Measurements from ENCODE around the gene CHKB.

- TF ChIP-seq YY1 (IDR thresholded peaks at IDR 0.05; ENCODE audit: insufficient read depth, insufficient read length) (no peak), SUZ12 (IDR thresholded peaks at IDR 0.05; ENCODE audit: extremely low read depth, insufficient read depth, insufficient read length) (no peak), ZNF274 (IDR thresholded peaks at IDR 0.05; ENCODE audit: low read depth, low read length) (no peak)
These were observed 47.5 kb downstream of the CHKB start for GRCh38 chr22:50535113-50535512.
